NK-92 treated with Interleukin-12 subunit alpha and Interleukin-12 subunit beta, amount 100 ng/mL, for 24 hours (cell line): Measurements from ENCODE around the gene ARHGEF33.

Experiments
- DNase-seq: peaks from one replicate; lab custom pipeline; 2025; lab: John Stamatoyannopoulos, UW

ARHGEF33 gene

DNA sequence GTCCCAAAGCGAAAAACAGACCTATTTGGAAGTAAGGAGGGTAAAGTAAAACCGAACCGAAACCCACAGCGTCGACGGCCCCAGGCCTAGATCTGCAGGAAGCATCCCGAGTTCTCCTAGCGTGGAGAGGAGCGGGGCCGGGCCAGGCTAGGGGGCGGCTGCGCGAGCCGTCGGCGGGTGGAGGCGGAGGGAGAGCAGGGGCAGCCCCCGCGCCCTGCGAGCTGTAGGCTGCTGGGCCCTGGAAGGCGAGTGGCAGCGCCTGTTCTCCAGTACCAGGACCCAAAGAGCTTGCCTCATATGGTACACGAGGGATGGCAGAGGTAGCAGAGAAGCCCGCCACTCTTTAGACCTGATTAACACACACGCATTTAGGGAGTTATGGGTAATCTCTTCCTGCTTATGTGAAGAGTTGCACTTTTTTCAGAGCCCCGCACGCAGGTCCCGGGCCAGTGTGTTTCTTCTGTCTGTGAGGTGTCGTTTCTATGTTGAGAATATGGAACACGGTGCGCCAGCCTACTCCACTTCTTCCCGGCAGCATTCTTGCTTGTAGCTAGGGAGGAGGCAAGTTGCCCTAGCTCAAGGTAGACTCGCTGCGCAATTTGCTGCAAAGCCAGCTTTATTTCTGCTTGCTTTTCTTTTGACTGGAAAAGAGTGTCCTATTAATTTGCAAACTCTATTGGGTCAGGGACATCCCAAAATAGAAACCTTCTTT lies 71.1 kb downstream of the ARHGEF33 start:
- DNase-seq = no peak

- DNase-seq = no peak
Measured at GRCh38 chr2:38966006-38966405, 76.3 kb downstream of the ARHGEF33 start.

DNA sequence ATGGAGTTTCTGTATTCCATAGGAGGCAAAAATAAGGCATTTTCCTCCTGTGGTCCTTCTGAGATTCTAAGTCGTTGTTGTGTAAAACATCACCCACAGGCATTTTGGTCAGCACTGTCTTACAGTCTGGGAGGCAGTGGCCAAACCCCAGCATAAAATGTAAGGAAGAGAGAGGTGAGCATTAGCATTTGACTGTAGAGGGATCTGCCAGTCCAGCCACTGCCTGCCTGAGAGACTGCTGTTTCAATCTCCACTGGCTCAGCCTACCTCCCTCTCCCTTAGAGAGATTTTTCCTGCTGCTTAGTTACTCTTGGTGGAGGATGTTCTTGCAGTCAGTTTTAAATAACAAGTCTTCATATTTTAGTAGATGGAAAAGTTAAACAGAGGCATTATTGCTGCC lies 77.0 kb downstream of the ARHGEF33 start:
- no peak for DNase-seq

DNA sequence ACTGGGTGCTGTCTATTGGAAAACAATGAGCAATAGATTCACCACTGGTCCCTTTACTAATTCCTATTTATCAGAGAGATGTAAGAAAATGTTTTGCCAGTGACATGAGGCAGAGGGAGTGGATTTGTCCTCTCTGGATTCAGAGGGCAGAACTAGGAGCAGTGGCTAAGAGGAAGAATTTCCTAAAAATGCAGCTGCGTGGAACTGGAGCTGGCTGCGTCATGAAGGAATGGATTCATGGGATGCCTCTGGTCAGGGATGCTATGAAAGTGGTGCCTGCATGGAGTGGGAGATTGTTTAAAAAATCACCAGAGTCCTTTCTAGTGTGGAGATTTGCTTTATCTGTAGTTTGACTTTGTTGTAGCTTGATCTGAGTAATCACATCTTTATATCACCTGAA lies 78.3 kb downstream of the ARHGEF33 start:
- DNase-seq = no peak

GRCh38 chr2:38971377-38971776 lies 81.7 kb downstream of the ARHGEF33 start:
- DNase-seq = no peak

GRCh38 chr2:38973266-38973665 lies 83.6 kb downstream of the ARHGEF33 start:
- no peak for DNase-seq

GRCh38 chr2:38975042-38975441 lies 85.4 kb downstream of the ARHGEF33 start:
- no peak for DNase-seq

GRCh38 chr2:38977047-38977446 lies 87.4 kb downstream of the ARHGEF33 start:
- no peak for DNase-seq

DNA sequence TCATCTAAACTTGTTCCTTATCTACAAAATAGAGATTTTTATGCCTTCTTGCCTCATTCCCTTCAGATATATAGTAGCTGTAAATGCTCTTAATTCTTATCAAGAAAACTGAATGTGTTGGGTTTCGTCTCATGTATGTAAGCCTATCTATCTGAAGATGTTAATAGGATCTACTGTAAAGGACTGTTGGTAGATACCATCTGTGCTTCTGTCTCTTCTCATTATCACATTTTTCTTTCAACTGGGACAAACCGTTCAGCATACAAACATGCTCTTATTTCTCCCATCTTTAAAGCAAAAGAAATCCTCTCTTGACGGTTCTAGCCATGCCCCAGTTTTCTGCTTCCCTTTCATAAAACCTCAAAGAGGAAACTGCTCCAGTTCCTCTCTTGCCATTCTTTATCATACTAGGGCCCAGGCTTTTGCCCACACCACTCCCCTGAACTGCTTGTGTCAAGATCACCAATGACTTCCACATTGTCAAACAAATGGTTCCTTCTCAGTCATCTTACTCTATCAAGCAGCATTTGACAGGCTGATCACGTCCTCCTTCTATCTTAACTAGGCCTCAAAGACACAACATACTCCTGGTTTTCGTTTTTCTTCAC lies 88.7 kb downstream of the ARHGEF33 start:
- DNase-seq = no peak

GRCh38 chr2:38978908-38979307 lies 89.2 kb downstream of the ARHGEF33 start:
- no peak for DNase-seq

GRCh38 chr2:38981003-38981669 lies 91.5 kb downstream of the ARHGEF33 start:
- no peak for DNase-seq

DNA sequence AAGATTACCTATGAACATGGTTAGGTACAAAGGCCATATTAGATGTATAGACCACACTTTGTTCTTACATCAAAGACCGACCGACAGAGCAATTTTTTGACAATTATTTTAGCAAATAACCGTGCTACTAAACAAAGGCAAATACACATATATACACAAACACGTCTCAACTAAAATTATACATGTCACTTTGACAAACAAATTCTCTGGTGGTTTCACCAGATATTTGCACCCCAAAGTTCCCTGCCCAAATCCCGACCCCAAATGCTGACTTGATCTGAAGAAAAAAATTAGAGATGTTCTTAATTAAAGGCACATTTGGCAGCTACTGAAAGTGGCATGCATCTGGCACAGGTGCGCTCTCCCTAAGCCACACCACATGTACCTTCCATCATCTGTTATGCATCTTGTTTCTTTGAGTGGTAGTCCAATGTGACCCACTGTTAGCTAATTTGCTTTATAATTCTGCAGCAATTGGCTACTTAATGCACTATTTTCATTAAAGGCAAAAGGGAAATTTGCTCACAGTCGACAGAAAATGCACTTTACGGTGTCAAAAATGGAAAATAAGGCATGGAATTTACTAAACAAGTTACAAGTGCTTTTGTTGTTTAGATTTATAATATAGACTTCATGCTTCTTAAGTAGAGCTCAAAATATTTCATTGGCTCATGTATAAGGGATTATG lies 92.1 kb downstream of the ARHGEF33 start:
- DNase-seq = no peak

GRCh38 chr2:38982498-38982897 lies 92.8 kb downstream of the ARHGEF33 start:
- DNase-seq = no peak

DNA sequence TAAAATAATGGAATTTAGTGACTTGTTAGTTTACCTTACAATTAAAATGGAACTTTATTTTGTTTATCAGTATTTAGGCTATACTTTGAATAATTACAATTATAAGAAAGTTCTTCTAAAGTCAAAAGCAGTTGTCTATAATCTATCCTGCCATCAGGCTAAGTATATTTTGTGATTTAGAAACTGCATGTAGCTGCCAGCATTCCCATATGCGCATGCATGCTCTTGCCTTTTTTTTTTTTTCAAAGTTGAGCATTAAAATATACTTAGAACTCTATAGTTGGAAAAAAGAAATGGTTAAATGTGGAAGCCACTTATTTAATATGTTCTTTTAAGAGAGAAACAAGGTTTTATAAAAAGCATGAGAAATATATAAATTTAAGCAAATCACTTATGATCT lies 99.0 kb downstream of the ARHGEF33 start:
- no peak for DNase-seq

DNA sequence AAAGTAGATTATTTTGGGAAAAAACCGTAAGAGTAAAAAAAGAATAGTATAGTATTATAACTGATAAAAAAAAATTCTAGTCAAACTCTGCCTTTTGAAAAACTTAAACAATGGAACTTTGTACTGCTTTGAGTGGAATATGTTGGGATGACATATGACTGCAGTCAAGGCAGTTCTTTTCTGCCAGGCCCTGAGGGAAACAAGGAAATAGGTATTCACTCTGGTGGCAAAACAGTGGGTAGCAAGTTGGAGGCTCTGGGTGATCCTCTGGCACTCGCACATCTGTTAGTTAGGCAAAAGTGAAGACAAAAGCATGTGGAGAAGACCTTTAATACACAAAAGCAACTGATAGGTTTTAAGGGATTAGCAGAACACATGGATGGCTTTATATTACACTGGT lies 102.2 kb downstream of the ARHGEF33 start:
- DNase-seq = no peak

DNA sequence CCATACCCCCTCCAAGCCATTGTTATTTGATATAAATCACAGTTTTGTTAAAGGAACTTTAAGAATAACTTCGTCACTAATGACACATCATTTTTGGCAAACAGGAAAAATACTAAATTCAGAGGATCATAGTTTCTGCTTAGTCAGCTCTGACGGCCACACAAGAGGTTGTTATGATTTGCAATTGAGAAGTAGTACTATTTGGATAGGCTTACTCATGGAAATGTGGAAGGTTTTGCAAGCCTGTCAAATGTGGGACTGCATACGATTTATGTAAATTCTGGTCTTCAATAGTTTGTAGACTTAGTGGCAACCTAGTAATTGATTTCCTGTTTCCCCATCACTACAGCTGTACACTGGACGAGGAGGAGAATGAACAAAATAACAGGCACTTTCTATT lies 108.1 kb downstream of the ARHGEF33 start:
- DNase-seq = no peak

DNA sequence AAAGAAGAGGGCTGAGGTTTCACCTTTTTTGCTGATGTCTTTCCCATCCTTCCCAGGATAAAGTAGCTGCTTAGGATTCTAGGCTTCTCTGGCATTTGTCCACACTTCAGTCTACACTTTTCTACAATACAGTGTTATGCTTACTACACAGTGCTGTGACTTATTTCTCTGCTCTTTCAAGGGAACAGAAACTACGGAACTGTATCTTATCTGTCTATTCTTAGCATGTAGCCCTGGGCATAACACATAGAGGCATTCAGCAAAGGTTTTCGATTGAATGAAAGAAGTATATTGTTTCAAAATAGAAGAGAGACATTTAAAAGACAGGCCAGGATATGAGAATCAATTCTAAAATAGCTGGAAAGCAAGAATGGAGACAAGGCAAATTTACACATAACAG lies 110.9 kb downstream of the ARHGEF33 start:
- no peak for DNase-seq

GRCh38 chr2:39007875-39008504 lies 118.3 kb downstream of the ARHGEF33 start:
- no peak for DNase-seq

DNA sequence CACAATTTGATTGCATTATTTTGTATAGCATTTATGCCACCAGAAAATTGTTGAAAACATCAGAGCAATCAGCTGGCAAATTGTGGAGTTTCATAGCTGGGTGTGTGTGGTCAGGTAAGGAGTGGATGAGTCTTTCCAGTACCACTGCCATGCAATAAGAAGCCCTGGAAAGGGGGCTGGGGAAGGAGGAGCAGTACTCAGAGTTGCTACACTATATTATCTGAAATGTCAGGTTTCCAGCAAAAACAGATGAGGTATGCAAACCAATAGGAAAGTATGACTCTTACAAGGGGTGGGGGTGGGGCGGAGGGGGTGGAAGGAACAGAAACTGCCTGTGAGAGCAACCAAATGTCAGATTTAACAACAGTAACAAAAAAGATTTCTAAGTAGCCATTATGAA lies 119.0 kb downstream of the ARHGEF33 start:
- no peak for DNase-seq

GRCh38 chr2:39013871-39014270 lies 124.2 kb downstream of the ARHGEF33 start:
- no peak for DNase-seq

- DNase-seq = no peak
Measured at GRCh38 chr2:39015424-39015823, 125.7 kb downstream of the ARHGEF33 start.

DNA sequence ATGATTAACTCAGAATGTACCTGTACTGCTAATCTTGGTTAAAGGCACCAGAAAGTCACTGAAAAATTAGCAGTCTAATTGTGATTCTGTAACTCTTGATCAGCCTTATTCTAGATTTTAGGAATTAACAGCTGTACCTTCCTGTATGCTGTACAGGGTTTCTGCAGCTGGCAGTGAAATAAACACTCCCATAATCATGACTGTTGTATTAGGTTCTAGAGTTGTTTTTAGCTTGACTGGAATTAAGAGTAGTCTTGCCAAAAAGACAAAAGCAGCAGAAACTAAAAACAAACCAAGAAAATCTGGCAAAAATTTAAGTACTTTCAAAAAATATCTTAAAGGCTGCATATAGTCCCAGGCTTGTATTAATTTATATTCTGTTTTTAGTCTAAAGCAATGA lies 127.7 kb downstream of the ARHGEF33 start:
- DNase-seq = no peak
